K562 (cell line): ENCODE results near the gene PARD3B.

Experiments
- ARNT ChIP-seq, 2 experiments: fragments of 450-650 bp; IDR thresholded peaks; 2 replicates each; pipeline ENCODE4 v1.6.1; 2016; ENCODE audit warnings: mild to moderate bottlenecking in 1 of 2
- CTCF ChIP-seq, 3 experiments: IDR thresholded peaks in 2 of 3; conservative IDR thresholded peaks in 1 of 3; 2 replicates each; pipeline ENCODE4 v1.5.1; 2011 to 2012; ENCODE audit warnings: low read length in 3 of 3, mild to moderate bottlenecking in 3 of 3, control low read depth in 2 of 3, improper control_type of control experiment in 1 of 3, inconsistent platforms in 1 of 3, low read depth in 1 of 3, mixed read lengths in 1 of 3, moderate library complexity in 1 of 3; ENCODE audit not compliant: insufficient read depth in 2 of 3
- FOS ChIP-seq: IDR thresholded peaks from 3 replicates; pipeline ENCODE4 v1.6.1; 2011; ENCODE audit not compliant: insufficient read length; ENCODE audit errors: extremely low read depth
- HMG20A ChIP-seq: fragments of 450-650 bp; formaldehyde crosslinking; conservative IDR thresholded peaks from 2 replicates; pipeline ENCODE4 v1.4.0; 2020; ENCODE audit warnings: mild to moderate bottlenecking, mixed read lengths
- JUND ChIP-seq, 2 experiments: IDR thresholded peaks; 2 replicates in 1 of 2; 3 replicates in 1 of 2; pipeline ENCODE4 v1.6.1; 2011; ENCODE audit warnings: borderline replicate concordance in 2 of 2, low read depth in 2 of 2, low read length in 2 of 2, improper control_type of control experiment in 1 of 2, missing biosample characterization in 1 of 2, missing genetic modification characterization in 1 of 2, missing genetic modification reagents in 1 of 2
- KDM1A ChIP-seq, 2 experiments: fragments of 450-650 bp; IDR thresholded peaks; 2 replicates each; pipeline ENCODE4 v1.6.1; 2016; ENCODE audit warnings: mild to moderate bottlenecking in 2 of 2
- MLX ChIP-seq, 2 experiments: fragments of 450-650 bp in 1 of 2; sonication (generic) in 1 of 2; formaldehyde crosslinking; conservative IDR thresholded peaks; 2 replicates each; pipeline versions ENCODE4 v1.4.0 to v1.8.1; 2020 to 2022; ENCODE audit warnings: mild to moderate bottlenecking in 1 of 2, missing genetic modification reagents in 1 of 2
- NR3C1 ChIP-seq: sonication (generic); formaldehyde crosslinking; IDR thresholded peaks from 2 replicates; pipeline ENCODE4 v1.8.1; 2022; ENCODE audit warnings: missing genetic modification reagents
- PHF8 ChIP-seq: fragments of 200-600 bp; sonication (generic); IDR thresholded peaks from 2 replicates; pipeline ENCODE4 v1.6.1; 2012; ENCODE audit warnings: mixed run types, mild to moderate bottlenecking, inconsistent platforms, low read length, moderate library complexity, borderline replicate concordance
- POLR2AphosphoS5 ChIP-seq: IDR thresholded peaks from 2 replicates; pipeline ENCODE4 v1.6.1; 2011; ENCODE audit warnings: mild to moderate bottlenecking, low read depth, low read length, moderate library complexity; ENCODE audit not compliant: control insufficient read depth, insufficient read depth
- ZKSCAN1 ChIP-seq: fragments of 150-350 bp; IDR thresholded peaks from 2 replicates; pipeline ENCODE4 v1.6.1; 2016; ENCODE audit warnings: low read depth, low read length
- TF ChIP-seq, protein P1 (sequence below): sonication (generic); formaldehyde crosslinking; IDR thresholded peaks from 2 replicates; pipeline ENCODE4 v1.5.0; 2020; ENCODE audit warnings: missing genetic modification reagents
- TF ChIP-seq, protein P2 (sequence below): sonication (generic); formaldehyde crosslinking; IDR thresholded peaks from 2 replicates; pipeline ENCODE4 v1.8.0; 2022; ENCODE audit warnings: mild to moderate bottlenecking, missing genetic modification reagents

- TF ChIP-seq JUND (IDR thresholded peaks at IDR 0.05; ENCODE audit: borderline replicate concordance, low read depth, low read length) (no peak), JUND (tag; IDR thresholded peaks at IDR 0.05; ENCODE audit: borderline replicate concordance, low read depth, low read length) (no peak), CTCF (IDR thresholded peaks at IDR 0.05 in 2 of 3, conservative IDR thresholded peaks at IDR 0.05 in 1 of 3; ENCODE audit: insufficient read depth in 2 of 3, low read depth in 1 of 3, low read length in 3 of 3) (no peak), KDM1A (IDR thresholded peaks at IDR 0.05) (no peak), PHF8 (no peak), ARNT (IDR thresholded peaks at IDR 0.05) (no peak), NR3C1 (CRISPR knock-in tag) (no peak), POLR2AphosphoS5 (no peak), FOS (no peak), MLX (CRISPR knock-in tag; conservative IDR thresholded peaks at IDR 0.05) (no peak), HMG20A (CRISPR knock-in tag) (no peak), ZKSCAN1 (no peak)
- TF ChIP-seq, protein P1, sequence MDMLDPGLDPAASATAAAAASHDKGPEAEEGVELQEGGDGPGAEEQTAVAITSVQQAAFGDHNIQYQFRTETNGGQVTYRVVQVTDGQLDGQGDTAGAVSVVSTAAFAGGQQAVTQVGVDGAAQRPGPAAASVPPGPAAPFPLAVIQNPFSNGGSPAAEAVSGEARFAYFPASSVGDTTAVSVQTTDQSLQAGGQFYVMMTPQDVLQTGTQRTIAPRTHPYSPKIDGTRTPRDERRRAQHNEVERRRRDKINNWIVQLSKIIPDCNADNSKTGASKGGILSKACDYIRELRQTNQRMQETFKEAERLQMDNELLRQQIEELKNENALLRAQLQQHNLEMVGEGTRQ (CRISPR knock-in tag) = no peak
- TF ChIP-seq, protein P2, sequence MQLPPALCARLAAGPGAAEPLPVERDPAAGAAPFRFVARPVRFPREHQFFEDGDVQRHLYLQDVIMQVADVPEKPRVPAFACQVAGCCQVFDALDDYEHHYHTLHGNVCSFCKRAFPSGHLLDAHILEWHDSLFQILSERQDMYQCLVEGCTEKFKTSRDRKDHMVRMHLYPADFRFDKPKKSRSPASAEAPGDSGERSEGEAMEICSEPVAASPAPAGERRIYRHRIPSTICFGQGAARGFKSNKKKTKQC (CRISPR knock-in tag) = no peak
Measured at GRCh38 chr2:205407984-205408383, 862.7 kb downstream of the PARD3B start.
